Endothelial cell (in vitro differentiated cells): ENCODE data around the gene TESK1. TPM values are rescaled to one million over a fixed set of nuclear protein-coding genes. Genes with fewer than 3 reads are reported as not detected.

ENCODE experiments used
- DNase-seq: peaks from one replicate; pipeline ENCODE4 v3.0.0; 2021; ENCODE audit warnings: low spot score
- H3K27ac Mint-ChIP-seq: one replicate; pipeline ENCODE4 v1.8.0; 2021; ENCODE audit warnings: mixed read lengths, inconsistent platforms; ENCODE audit not compliant: unreplicated experiment
- H3K27me3 Mint-ChIP-seq: one replicate; pipeline ENCODE4 v1.8.0; 2021; ENCODE audit warnings: mild to moderate bottlenecking, moderate library complexity, mixed read lengths, inconsistent platforms; ENCODE audit not compliant: unreplicated experiment
- H3K36me3 Mint-ChIP-seq: one replicate; pipeline ENCODE4 v1.8.0; 2021; ENCODE audit warnings: mild to moderate bottlenecking, low read depth, mixed read lengths, inconsistent platforms; ENCODE audit not compliant: unreplicated experiment
- H3K4me1 Mint-ChIP-seq: one replicate; pipeline ENCODE4 v1.8.0; 2021; ENCODE audit warnings: mild to moderate bottlenecking, mixed read lengths, inconsistent platforms; ENCODE audit not compliant: unreplicated experiment
- H3K4me3 Mint-ChIP-seq: one replicate; pipeline ENCODE4 v1.8.0; 2021; ENCODE audit warnings: mild to moderate bottlenecking, mixed read lengths, inconsistent platforms; ENCODE audit not compliant: unreplicated experiment
- H3K9me3 Mint-ChIP-seq: one replicate; pipeline ENCODE4 v1.8.0; 2021; ENCODE audit warnings: mixed read lengths, inconsistent platforms; ENCODE audit not compliant: unreplicated experiment
- total RNA-seq: library from RNA; stranded (reverse); fragmentation: NEBNext Ultra II Directional; extraction: Animal tissue kit (Norgen Biotek cat#: 25700); gene quantifications from one replicate; pipeline ENCODE4 v1.2.1, GENCODE V29; 2021; ENCODE audit not compliant: unreplicated experiment
- TF ChIP-seq, protein P1 (sequence below): fragments of 200-600 bp; sonication (generic); IDR thresholded peaks from one replicate; pipeline ENCODE4 v1.5.0; 2021; ENCODE audit warnings: antibody characterized with exemption; ENCODE audit not compliant: unreplicated experiment

TESK1 gene
- total RNA-seq, 1 donor from 2014 or later, result 34.6 TPM

DNA sequence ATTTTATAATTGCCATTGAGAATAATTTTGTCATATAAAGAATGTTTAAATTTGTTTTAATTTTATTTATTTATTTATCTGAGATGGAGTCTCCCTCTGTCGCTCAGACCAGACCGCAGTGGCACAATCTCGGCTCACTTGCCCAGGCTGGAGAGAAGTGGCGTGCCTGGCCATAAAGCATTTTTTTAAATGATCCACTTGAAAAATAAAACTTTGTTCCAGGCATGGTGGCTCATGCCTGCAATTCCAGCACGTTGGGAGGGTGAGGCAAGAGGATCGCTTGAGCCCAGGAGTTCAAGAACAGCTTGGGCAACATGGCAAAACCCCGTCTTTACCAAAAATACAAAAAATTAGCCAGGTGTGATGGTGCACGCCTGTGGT lies 47.8 kb downstream of the TESK1 start:
- H3K27me3 Mint-ChIP-seq, result peaks cover 14% of the 10 kb centered on the region
- no peak for DNase-seq
- no peak overlapping the region for H3K4me3 Mint-ChIP-seq
- H3K36me3 Mint-ChIP-seq, result peaks cover 10% of the 10 kb centered on the region
- no peak overlapping the region for H3K27ac Mint-ChIP-seq
- peaks cover 4% of the 10 kb centered on the region for H3K9me3 Mint-ChIP-seq
- H3K4me1 Mint-ChIP-seq, result peaks cover 24% of the 10 kb centered on the region
- TF ChIP-seq, protein P1, sequence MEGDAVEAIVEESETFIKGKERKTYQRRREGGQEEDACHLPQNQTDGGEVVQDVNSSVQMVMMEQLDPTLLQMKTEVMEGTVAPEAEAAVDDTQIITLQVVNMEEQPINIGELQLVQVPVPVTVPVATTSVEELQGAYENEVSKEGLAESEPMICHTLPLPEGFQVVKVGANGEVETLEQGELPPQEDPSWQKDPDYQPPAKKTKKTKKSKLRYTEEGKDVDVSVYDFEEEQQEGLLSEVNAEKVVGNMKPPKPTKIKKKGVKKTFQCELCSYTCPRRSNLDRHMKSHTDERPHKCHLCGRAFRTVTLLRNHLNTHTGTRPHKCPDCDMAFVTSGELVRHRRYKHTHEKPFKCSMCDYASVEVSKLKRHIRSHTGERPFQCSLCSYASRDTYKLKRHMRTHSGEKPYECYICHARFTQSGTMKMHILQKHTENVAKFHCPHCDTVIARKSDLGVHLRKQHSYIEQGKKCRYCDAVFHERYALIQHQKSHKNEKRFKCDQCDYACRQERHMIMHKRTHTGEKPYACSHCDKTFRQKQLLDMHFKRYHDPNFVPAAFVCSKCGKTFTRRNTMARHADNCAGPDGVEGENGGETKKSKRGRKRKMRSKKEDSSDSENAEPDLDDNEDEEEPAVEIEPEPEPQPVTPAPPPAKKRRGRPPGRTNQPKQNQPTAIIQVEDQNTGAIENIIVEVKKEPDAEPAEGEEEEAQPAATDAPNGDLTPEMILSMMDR, result no peak

DNA sequence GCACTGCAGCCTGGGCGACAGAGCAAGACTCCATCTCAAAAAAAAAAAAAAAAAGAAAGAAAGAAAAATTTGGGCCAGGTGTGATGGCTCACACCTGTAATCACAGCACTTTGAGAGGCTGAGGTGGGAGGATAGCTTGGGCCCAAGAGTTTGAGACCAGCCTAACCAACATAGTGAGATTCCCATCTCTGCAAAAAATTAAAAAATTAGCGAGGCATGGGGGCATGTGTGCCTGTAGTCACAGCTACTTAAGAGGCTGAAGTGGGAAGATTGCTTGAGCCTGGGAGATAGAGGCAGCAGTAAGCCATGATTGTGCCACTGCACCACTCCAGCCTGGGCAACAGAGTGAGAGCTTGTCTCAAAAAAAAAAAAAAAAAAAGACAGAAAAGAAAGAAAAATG lies 48.5 kb downstream of the TESK1 start:
- Mint-ChIP-seq H3K9me3 (peaks cover 4% of the 10 kb centered on the region), H3K4me1 (peaks cover 20% of the 10 kb centered on the region), H3K36me3 (peaks cover 9% of the 10 kb centered on the region), H3K27ac (no peak overlapping the region), H3K27me3 (peaks cover 15% of the 10 kb centered on the region), H3K4me3 (no peak overlapping the region)
- TF ChIP-seq, protein P1, result no peak
- DNase-seq, result no peak

- TF ChIP-seq, protein P1, result no peak
- Mint-ChIP-seq H3K4me3 (no peak overlapping the region), H3K9me3 (peaks cover 4% of the 10 kb centered on the region), H3K27ac (no peak overlapping the region), H3K27me3 (peaks cover 22% of the 10 kb centered on the region), H3K36me3 (peaks cover 14% of the 10 kb centered on the region), H3K4me1 (peaks cover 25% of the 10 kb centered on the region)
- no peak for DNase-seq
These were observed 51.3 kb downstream of the TESK1 start for GRCh38 chr9:35656348-35656747.

GRCh38 chr9:35656831-35657545 lies 51.9 kb downstream of the TESK1 start:
- DNase-seq, result no peak
- TF ChIP-seq, protein P1, result no peak
- Mint-ChIP-seq H3K27ac (peak overlapping the region; percentile 99), H3K4me3 (peak overlapping the region; percentile 87), H3K36me3 (peaks cover 17% of the 10 kb centered on the region), H3K4me1 (peaks cover 29% of the 10 kb centered on the region), H3K27me3 (peaks cover 22% of the 10 kb centered on the region), H3K9me3 (peaks cover 4% of the 10 kb centered on the region)

- peaks cover 18% of the 10 kb centered on the region for H3K36me3 Mint-ChIP-seq
- peaks cover 34% of the 10 kb centered on the region for H3K4me1 Mint-ChIP-seq
- H3K27me3 Mint-ChIP-seq, result peaks cover 25% of the 10 kb centered on the region
- H3K9me3 Mint-ChIP-seq, result peaks cover 4% of the 10 kb centered on the region
- TF ChIP-seq, protein P1, result no peak
- DNase-seq, result peak; percentile 92
- H3K27ac Mint-ChIP-seq, result peak within 1 kb of the TSS; percentile 99
- peak within 1 kb of the TSS; percentile 91 for H3K4me3 Mint-ChIP-seq
These were observed 52.6 kb downstream of the TESK1 start, which contains the start of gene RMRP for GRCh38 chr9:35657546-35658136. RMRP (minus strand) TSS chr9:35658019.
